ENCODE measurements around the gene ARL14.
"Not testable (repeated sequence)": the region's sequence is repeated elsewhere in the genome, so short reads cannot be mapped to it uniquely, and the experiment has no call there.

Gene ARL14

DNA sequence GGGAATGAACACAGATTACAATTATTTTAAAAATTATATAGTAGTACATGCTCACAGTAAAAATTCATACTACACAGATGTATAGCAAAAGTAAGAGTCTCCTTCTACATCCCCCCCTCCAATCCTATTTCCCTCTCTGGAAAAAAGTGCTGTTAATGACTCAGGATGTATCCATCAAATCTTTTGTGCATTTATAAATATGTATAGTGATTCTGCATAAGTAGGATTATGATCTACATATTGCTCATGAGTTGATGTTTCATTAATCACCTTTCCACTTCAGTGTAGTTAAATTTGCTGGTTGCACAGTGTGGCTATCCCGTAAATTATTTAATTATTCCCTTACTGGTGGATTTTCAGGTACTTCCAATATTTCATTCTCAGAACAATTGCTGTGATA, 25.3 kb downstream of the ARL14 start:
- TF ChIP-seq, protein P1, sequence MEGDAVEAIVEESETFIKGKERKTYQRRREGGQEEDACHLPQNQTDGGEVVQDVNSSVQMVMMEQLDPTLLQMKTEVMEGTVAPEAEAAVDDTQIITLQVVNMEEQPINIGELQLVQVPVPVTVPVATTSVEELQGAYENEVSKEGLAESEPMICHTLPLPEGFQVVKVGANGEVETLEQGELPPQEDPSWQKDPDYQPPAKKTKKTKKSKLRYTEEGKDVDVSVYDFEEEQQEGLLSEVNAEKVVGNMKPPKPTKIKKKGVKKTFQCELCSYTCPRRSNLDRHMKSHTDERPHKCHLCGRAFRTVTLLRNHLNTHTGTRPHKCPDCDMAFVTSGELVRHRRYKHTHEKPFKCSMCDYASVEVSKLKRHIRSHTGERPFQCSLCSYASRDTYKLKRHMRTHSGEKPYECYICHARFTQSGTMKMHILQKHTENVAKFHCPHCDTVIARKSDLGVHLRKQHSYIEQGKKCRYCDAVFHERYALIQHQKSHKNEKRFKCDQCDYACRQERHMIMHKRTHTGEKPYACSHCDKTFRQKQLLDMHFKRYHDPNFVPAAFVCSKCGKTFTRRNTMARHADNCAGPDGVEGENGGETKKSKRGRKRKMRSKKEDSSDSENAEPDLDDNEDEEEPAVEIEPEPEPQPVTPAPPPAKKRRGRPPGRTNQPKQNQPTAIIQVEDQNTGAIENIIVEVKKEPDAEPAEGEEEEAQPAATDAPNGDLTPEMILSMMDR (IDR thresholded peaks at IDR 0.05; ENCODE audit: low read depth, low read length), result no peak
- H3K4me3 ChIP-seq (ENCODE audit: low read depth, low read length), result no peak overlapping the region
- in situ Hi-C loops (cut with HindIII; ENCODE audit: low sequenced_read_pairs), result no loop called here

DNA sequence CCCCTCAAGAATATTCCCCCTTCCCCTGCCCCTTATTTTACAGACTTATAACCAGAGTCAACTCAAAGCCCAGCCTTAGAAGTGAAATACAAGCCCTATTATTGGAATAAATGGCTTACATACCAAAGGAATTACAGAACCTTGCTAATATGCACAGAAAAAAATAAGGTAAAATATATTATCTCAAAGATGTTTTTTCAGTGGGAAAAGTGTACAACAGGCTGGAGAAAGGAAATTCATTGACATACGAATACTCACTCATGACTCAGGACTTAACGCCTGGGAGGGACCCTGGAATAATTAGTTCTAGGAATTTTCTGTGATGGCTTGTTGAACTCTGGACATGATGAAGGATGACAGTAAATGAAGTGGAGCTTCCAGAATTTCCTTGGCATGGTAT, 27.0 kb downstream of the ARL14 start:
- TF ChIP-seq, protein P1 (IDR thresholded peaks at IDR 0.05; ENCODE audit: low read depth, low read length), result no peak
- H3K4me3 ChIP-seq (ENCODE audit: low read depth, low read length), result no peak overlapping the region
- peak; percentile 17 for DNase-seq (ENCODE audit: low read depth, low spot score)
- in situ Hi-C loops (cut with HindIII; ENCODE audit: low sequenced_read_pairs), result no loop called here

More for the DNA sequence above, 25.3 kb downstream of the ARL14 start:
- no peak for DNase-seq (ENCODE audit: low read depth, low spot score)

GRCh38 chr3:160707187-160707794, 30.3 kb downstream of the ARL14 start:
- TF ChIP-seq, protein P1 (IDR thresholded peaks at IDR 0.05; ENCODE audit: low read depth, low read length), result peak; percentile 52
- in situ Hi-C loops (cut with HindIII; ENCODE audit: low sequenced_read_pairs), result no loop called here
- DNase-seq (ENCODE audit: low read depth, low spot score), result peak; percentile 58
- H3K4me3 ChIP-seq (ENCODE audit: low read depth, low read length), result no peak overlapping the region

DNA sequence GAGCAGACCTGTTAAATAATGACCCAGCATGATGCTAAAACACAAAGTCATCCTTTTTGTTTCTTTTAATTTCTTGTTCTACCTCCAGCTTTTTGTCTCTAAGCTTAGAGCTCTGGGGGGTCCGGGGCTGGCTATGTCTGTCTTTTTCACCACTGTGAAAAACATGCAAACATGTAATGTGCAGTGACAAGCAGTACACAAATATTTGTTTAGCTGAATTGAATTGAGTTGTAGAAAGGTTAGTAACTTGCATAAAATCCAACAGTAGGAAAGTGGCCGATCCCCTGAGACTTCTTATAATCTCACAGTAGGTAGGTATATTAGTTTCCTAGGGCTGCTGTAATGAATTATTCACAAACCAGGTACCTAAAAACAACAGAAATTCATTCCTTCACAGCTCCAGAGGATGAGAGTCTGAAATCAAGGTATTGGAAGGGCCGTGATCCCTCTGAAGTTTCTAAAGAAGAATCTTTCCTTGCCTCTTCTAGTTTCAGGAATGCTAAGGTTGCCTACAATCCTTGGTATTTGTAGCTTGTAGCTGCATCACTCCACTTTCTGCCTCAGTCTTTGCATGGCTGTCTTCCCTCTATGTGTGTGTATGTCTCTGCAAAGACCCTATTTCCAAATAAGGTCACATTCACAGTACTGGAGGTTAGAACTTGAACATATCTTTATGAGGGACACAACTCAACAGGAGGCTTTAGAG, 32.7 kb downstream of the ARL14 start:
- no peak for DNase-seq (ENCODE audit: low read depth, low spot score)
- no peak overlapping the region for H3K4me3 ChIP-seq (ENCODE audit: low read depth, low read length)
- TF ChIP-seq, protein P1 (IDR thresholded peaks at IDR 0.05; ENCODE audit: low read depth, low read length), result no peak
- in situ Hi-C loops (cut with HindIII; ENCODE audit: low sequenced_read_pairs), result no loop called here

DNA sequence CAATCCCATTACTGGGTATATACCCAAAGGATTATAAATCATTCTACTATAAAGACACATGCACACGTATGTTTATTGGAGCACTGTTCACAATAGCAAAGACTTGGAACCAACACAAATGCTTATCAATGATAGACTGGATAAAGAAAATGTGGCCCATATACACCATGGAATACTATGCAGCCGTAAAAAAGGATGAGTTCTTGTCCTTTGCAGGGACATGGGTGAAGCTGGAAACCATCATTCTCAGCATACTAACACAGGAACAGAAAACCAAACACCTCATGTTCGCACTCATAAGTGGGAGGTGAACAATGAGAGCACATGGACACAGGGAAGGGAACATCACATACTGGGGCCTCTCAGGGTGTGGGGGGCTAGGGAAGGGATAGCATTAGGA, 36.2 kb downstream of the ARL14 start:
- in situ Hi-C loops (cut with HindIII; ENCODE audit: low sequenced_read_pairs); H3K4me3 ChIP-seq (ENCODE audit: low read depth, low read length); DNase-seq (ENCODE audit: low read depth, low spot score): not testable (repeated sequence)

DNA sequence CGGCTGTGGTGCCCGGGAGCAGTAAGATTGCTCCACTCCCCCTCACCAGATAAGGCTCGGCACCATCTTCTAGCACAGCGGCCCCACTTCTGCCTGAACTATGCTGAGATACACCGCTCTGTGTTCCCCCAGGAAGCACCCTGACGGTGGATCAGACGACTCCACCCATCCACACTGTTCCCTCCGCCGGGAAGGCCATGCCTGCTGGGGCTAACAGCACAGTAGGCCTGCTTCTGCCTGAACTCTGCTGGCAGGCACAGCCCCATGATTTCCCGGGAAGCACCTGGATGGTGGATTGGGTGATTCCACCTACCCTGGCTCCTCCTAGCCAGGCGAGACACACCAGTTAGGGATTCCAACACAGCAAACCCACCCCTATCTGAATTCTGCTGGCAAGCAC, 42.8 kb downstream of the ARL14 start:
- no peak overlapping the region for H3K4me3 ChIP-seq (ENCODE audit: low read depth, low read length)
- in situ Hi-C loops (cut with HindIII; ENCODE audit: low sequenced_read_pairs), result no loop called here
- TF ChIP-seq, protein P1 (IDR thresholded peaks at IDR 0.05; ENCODE audit: low read depth, low read length), result no peak
- no peak for DNase-seq (ENCODE audit: low read depth, low spot score)

DNA sequence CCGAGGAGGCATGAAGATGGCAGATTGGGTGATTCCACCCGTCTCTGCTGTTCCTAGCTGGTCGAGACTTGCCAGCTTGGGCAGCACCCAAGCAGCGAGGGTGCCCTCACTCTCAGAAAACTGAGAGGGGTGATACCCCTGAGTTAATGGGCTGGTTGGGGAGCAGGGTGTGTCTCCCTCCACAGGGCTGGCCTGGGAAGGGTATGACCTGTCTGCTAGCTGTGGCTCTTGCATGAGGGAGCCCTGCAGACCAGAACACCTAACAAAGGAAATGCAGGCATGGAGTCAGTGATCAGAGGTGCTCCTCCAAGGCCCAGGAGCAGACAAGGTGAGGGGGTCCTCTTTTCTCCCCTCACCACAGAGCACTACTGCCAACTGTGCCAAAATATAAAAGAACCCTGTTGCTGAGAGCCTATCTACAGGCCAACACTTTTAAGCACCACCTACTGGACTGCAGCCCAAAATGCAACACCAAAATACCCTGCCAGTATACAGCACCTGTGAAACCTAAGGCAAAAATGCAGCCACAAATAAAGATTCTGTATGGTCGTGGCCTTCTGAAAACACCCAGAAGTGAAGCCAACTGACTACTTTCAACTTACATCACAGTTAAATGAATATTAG, 43.3 kb downstream of the ARL14 start:
- in situ Hi-C loops (cut with HindIII; ENCODE audit: low sequenced_read_pairs), result no loop called here
- TF ChIP-seq, protein P1 (IDR thresholded peaks at IDR 0.05; ENCODE audit: low read depth, low read length), result peak; percentile 14
- no peak for DNase-seq (ENCODE audit: low read depth, low spot score)
- H3K4me3 ChIP-seq (ENCODE audit: low read depth, low read length), result no peak overlapping the region
